ENCODE data around the gene MAP7.

MAP7 gene

DNA sequence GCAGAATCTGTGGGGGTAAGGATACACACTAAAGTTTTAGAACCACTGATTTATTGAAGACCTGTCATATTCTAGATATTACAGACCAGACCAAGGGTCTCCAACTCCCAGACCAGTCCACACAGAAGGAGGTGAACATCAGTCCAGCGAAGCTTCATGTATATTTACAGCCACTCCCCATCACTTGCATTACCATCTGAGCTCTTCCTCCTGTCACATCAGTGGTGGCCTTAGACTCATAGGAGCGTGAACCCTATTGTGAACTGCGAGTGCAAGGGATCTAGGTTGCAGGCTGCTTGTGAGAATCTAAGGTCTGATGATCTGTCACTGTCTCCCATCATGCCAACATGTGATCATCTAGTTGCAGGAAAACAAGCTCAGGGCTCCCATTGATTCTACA lies 255.6 kb downstream of the MAP7 start:
- DNase-seq (ENCODE audit: low spot score) = no peak
- TF ChIP-seq, protein P1, sequence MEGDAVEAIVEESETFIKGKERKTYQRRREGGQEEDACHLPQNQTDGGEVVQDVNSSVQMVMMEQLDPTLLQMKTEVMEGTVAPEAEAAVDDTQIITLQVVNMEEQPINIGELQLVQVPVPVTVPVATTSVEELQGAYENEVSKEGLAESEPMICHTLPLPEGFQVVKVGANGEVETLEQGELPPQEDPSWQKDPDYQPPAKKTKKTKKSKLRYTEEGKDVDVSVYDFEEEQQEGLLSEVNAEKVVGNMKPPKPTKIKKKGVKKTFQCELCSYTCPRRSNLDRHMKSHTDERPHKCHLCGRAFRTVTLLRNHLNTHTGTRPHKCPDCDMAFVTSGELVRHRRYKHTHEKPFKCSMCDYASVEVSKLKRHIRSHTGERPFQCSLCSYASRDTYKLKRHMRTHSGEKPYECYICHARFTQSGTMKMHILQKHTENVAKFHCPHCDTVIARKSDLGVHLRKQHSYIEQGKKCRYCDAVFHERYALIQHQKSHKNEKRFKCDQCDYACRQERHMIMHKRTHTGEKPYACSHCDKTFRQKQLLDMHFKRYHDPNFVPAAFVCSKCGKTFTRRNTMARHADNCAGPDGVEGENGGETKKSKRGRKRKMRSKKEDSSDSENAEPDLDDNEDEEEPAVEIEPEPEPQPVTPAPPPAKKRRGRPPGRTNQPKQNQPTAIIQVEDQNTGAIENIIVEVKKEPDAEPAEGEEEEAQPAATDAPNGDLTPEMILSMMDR (IDR thresholded peaks at IDR 0.05; ENCODE audit: borderline replicate concordance, control extremely low read depth, extremely low read depth, insufficient read depth, missing control alignments) = no peak
- in situ Hi-C loops (cut with MboI; ENCODE audit: low sequenced_read_pairs, unreplicated experiment) = no loop called here
